Prostate gland (tissue), 2 donors: ENCODE results near the gene CEP68.

ENCODE experiments used
- CTCF ChIP-seq, 4 experiments: fragments of 200-600 bp in 2 of 4; fragments of 450-650 bp in 2 of 4; sonication (generic) in 2 of 4; IDR thresholded peaks; 1 replicate in 3 of 4; 2 replicates in 1 of 4; pipeline ENCODE4 v1.5.1; 2016 to 2019; ENCODE audit warnings: antibody characterized with exemption in 4 of 4, mild to moderate bottlenecking in 2 of 4, moderate library complexity in 2 of 4
- POLR2A ChIP-seq: fragments of 450-650 bp; IDR thresholded peaks from one replicate; pipeline ENCODE4 v1.6.1; 2016; ENCODE audit warnings: antibody characterized with exemption, mild to moderate bottlenecking
- POLR2AphosphoS5 ChIP-seq: sonication (generic); formaldehyde crosslinking; IDR thresholded peaks from one replicate; pipeline ENCODE4 v1.6.1; 2017; ENCODE audit warnings: antibody characterized with exemption

GRCh38 chr2:65101071-65101470, 44.9 kb downstream of the CEP68 start:
- TF ChIP-seq POLR2AphosphoS5, result no peak
- TF ChIP-seq CTCF (IDR thresholded peaks at IDR 0.05), result no peak
- no peak for TF ChIP-seq POLR2A
